ENCODE results near the gene PTPN20.

The PTPN20 gene

DNA sequence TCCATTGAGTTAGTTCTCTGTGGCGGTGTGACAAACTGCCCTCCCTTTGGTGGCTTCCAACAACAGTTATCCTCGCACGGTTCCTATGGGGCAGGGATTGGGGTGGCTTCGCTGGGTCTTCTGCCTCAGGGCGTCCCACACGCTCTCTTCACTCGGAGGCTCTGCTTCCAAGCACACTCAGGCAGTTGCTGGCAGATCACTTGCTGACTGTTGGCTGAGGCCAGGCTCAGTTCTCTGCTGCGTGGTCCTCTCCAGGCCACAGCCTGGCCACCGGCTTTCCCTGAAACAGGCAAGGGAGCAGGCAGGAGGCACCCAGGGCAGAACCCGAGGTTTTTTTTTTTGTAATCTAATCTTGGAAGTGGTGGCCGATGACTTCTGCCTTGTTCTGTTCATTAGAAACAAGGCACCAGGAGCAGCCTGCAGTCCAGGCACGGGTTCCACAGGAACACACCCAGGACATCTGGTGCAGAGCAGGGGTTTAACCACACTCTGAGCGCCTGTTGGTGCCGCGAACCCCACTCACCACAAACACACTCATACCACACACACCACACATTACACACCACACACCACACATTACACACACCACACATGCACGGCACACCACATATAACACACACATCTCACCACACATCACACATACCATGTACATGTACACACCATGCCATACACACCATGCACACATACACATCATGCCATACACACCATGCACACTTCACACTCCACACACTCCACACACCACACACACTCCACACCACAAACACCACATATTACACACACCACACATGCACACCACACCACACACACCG, 112.2 kb downstream of the PTPN20 start:
- DNase-seq = no peak

DNA sequence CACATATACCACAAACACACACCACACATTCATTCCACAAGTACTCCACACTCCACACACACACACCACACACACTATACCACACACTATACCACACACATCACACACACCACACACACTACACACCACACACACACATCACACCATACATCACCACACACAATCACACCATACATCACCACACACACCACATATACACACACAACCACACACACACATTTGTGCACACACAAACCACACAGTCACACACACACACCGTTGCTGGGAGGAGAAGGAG, 112.8 kb downstream of the PTPN20 start:
- DNase-seq = no peak

DNA sequence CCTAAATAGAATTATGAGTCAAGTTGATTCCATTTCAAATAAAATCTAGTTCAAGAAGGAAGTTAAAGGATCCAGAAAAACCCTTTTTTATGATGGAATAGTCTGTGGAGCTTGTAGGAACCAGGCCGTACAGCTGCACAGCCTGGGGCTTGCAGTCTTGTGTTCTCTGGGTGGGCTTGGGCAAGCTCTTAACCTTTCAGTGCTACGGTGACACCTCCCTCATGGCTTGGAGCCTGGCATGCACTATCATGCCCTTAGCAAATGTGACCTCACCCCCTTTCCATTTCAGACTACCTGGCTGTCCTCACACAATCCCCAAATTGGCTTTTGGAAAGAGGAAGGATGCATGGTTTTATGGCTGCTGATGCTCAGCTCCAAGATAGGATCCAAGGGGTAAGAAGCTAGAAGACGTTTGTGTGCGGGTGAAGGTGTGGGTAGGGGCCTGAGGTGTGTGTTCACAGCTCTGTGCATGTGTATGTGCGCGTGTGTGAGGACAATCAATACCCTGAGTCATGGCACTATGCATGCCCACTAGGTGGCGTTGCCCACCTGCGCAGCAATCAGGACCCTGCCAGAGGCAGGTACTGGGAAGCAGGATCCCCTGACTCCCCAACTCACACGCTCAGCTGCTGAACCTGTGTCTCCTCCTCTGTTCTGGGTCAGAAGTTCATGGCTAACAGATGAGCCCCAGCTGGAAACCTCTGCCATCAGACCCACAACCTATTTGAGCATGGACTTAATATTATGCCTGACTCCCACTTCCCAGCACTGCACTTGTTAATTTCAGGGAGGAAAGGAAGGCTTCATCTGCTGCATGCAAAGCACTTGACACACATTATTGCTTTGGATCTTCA, 113.4 kb downstream of the PTPN20 start:
- peak; percentile 32 for DNase-seq

DNA sequence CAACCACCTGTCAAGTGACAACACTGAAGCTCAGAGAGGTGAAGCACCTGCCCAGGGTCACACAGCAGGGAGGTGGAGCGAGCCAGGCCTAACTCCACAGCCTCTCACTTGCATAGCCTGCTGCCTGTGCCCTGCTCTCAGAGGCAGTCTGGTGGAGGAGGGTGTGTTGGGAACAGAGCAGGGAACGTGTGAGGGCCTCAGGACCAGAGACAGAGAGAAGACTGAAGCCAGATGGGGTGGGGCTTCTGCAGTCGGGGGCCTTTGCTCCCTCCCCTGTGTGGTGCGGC, 114.0 kb downstream of the PTPN20 start:
- DNase-seq = no peak

DNA sequence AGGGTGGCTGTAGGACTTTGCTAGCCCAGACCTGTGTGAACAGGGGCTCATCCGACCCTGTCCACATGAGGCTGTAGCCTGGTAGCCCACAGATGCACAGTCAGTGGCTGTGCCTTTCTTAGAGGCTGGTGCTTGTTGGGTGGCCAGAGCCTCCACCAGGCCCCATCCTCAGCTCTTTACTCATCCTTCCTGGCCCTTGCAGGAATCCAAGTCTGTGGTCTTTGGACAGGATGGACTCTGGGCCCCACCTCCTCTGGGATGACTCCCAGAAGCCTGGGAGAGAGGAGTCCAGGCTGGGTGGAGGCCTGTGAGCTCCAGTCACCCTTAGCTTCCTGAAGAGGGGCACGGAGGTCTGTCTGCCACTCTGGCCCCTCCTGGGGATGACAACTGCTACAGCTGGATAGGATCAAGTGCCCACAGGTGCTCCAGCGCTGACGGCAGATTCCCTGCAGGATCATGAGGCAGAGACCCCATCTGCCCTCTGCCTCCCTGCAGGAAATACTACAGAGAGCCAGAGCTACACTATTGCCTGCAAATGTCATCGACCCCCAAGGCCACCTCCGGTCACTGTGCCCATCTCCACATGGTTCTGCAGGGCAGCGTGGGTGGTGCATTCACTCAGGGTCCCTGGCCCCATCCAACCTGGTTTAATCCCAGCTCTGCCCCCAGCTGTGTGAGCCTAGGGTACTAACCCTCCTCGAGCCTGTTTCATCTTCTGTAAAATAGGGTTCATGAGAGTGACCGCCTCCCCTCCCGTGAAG, 114.5 kb downstream of the PTPN20 start:
- no peak for DNase-seq

DNA sequence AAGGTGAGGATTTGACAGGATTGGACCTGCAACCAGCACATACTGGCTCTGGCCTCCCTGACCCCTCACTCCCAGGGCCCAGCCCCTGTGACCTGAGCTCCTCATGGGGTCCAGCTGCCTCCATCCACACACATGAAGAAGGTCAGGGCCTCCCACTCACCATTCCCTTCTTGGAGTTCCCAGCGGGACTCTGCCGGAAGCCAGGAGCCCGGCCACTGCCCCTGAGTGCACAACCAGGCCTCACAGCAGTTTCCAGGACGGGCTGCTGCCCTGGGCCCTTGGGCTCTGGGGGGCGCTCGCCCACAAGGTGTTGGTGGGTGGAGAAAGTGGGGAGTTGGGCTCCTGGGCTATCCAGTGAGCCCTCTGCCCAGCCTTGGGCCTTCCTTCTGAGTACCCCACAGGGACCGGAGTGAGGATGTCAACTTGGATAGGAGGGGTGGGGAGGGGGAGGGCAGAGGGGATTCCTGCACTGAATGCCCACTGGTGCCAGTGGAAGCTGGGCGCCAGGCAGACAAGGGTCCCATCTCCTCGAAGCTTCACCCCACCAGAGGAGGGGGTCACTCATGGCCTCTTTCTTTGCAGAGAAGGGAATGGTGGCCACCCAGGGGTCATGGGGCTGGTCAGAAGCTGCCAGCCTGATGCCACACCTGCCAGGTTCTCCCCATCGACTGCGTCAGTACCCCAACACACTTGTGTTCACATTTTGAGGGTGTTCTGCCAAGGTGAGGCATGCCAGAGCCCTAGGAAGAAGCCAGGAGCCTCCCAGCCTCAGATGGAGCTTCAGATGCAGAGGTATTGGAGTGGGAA, 115.3 kb downstream of the PTPN20 start:
- no peak for DNase-seq

DNA sequence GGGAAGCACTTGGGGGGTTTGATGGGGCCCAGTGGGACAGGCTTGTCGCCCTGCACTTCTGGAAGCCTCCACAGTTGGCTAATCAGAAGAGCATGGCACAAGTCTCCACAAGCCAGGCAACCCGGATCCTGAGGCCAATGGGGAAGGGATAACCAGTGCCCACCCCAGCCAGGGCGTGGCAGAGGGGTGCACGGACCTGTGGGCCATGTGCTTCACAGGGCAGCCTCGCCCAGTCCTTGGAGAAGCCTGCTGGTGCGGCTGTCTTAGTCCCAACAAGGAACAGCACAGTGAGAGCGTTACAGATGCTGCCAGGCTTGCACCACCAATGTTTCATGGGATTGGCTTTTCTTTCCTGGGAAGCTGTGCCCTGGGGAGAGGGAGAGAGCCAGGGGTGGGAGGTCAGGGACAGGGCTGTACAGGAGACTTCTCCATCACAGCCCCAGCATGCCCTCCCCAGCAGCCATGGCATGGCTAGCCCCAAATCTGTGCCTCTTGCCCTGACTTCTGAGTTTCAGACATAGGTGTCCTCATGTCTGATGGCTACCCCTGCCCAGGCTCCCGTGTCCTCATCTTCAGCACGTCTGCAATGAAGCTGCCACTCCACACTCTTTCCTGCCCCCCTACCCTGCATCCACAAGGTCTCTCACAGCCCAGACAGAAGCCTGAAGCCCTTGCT, 116.0 kb downstream of the PTPN20 start:
- DNase-seq = no peak

DNA sequence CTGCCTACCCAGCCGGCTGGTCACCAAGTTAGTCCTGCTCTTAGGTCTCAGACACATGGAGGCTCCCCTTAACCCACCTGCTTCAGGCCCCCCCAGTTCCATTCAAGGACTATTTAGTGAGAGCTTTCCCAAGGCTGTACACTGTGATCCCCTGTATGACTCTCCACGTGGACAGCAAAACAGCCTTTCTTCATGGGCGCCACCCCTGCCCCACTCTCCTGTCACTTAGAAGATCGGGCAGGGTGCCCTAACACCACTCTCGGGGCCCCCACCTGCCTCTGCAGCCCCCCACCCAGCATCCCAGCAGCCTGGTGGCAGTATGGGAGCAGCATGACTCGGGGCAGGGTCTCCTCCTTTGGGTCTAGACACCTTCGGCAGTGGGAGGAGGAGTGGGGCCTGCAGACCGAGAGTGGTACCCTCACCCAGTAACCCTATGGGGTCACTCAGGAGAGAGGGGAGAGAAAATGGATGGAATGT, 116.6 kb downstream of the PTPN20 start:
- DNase-seq = no peak

DNA sequence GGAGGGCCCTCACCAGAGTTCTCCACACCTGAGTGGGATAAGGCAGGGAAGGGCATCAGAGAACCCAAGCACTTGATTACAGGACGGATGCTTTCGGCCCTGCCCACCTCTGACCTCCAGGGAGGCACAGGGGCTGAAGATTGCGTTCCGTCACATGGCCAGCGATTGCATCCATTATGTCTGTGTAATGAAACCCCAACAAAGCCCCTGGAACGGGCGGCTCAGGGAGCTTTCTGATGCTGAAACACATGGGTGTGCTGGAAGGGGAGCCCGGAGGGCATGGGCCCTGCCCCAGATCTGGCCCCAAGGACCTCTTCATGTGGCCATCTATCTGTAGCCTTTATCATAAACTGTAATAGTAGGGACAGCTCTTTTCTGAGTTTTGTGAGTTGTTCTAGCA, 117.2 kb downstream of the PTPN20 start:
- no peak for DNase-seq

DNA sequence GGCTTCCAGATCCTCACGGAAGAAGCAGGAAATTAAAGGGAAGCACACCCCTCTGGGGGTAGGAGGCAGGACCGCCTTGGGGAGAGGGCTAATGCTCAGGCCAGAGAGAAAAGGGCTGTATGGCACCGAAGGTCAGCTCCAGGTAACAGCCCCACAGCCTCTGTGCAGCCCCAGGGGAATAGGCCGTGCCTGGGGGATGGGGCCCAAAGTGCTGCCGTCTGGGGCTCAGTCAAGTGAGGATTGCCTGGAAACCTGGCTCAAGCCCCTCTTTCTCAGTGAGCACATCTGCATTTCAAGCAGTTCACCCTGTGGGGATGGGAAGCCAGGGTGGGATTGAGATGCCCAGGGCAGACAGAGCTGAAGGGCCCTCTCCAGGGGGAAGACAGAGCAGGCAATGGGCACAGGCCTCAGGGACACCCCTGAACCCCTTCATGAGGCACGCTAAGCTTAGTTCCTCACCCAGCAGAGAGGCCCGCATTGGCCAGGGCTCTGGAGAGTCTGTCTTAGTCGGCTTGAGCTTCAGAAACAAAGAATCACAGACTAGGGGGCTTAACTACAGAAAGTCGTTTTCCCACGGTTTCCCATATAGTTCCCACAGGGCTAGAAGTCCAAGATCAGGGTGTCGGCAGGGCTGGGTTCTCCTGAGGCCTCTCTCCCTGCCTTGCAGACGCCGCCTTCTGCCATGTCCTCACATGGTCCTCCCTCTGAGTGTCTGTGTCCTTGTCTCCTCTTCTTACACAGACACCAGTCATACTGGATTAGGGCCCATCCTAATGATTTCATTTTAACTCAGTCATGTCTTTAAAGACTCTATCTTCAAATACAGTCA, 118.2 kb downstream of the PTPN20 start:
- no peak for DNase-seq

DNA sequence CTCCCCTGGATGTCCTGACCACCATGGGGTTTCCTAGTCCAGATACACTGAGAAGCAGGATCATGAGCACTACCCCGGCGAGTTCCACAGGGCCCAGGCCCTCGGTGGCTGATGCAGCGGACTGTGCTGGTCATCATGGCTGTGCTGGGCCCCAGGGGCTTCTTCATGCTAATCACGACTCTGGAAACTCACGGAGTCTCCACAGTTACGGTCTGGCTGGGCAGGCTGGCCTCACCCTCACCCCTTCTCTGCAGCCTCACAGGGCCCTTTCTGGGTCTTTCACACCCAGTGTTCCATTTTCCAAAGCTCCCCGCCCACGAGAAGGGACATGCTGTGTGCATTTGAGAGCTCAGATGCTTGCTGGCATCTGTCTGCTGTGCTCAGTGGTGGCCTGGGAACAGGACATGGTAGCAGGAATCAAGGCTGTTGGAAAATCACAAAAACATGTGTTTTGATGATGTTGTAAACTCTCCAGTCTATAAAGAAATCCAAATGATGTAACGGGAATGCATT, 119.0 kb downstream of the PTPN20 start:
- DNase-seq = no peak

DNA sequence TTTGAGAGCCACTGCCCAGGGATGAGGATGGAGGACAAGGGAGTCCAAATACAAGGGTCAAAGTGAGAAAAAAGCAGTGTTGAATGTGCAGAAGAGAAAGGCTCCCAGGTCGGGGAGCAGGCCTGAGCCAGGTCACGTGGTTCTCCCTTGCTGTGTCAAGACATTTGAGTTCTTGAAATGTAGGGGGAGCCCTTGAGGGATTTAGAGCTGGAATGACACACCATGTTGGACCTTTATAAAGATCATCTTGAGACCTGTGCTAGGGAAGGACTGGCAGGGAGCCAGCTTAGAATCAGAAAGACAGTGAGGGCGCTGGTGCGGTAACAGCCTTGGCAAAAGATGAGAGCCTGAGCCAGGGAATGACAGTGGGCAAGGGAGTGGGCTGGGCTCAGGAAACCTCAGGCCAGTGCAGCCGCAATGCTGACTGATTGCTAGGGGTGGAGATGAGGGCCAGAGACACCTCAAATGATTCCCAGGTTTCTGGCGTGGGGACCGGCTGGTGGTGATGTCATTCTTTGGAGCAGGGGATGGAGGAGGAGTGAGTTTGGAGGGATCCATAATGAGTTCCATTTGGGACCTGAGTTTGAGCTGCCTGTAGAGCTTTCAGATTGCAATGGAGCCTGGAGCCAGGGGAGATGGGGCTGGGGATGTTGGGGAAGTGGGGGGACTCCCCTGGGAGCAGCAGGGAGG, 120.1 kb downstream of the PTPN20 start:
- DNase-seq = no peak

DNA sequence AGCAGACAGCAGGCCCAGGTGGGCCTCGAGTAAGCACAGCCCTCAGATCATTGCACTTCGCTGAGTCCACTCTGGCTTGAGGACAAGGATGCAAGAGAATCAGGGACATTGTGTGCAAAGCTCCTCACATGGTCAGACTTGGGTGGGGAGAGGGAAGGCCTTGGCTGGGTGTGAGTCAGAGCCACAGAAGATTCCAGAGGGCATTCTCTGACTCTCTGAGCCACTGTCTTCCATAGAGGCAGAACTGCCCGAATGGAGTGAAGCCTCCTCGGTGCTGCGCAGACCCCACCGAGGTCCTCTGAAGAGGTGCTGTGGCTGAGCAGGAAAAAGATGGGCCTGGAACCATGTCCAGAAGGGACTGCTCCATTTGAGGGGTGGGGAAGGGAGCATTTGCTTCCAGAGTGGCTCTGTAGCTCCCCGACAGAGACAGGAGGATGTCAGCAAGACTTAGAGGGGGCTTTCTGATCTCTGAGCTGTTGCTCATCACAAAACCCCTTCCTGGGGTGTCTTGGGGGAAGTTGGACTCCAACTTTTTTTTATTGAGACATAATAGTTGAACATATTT, 120.8 kb downstream of the PTPN20 start:
- DNase-seq = no peak

DNA sequence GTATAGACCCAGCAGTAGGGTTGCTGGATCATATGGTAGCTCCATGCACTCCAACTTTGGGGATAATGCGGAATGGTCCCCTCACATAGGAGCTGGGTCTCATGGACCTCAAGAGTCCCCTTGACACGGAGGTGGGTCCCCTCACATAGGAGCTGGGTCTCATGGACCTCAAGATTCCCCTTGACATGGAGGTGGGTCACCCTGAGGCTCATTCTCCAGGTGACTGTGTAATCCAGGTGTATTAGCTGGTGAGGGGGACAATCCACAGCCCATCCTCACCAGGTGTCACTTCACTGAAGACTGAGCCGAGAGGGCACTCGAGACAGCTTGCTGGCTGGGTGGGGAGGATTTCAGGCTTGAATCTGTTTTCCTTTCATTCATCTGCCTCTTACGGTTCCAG, 121.9 kb downstream of the PTPN20 start:
- no peak for DNase-seq

DNA sequence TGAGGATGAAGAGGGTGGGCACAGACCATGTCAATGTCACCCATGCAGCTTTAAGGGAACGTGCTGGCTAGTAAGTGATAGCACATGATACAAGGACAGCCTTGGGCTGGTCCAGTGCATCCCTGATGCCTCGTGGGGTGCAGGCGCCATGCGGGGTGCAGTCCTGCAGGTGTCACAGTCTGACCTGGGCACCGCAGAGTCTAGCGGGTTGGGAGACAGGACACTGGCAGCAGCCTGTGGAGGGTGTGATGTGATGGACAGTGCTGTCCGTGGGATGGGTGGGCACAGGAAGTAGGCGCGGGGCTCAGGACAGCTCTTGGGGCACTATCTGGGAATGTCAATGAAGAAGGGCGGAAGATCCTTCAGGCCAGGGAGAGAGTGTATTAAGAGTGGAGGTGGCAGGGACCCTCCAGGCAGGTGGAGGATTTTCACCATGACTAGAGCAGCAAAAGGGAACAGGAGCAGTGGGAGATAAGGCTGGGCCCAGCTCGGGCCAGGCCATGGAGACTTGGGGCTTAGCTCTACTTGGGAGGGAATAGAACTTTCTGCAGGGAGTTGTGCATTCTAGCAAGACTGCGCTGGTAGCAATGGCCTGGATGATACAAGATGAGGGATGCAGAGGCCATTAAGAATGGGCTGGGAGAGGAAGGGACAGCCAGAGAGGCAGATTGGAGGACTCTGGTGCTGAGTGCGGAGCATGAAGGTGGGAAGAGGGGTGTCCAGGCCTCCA, 122.5 kb downstream of the PTPN20 start:
- no peak for DNase-seq

DNA sequence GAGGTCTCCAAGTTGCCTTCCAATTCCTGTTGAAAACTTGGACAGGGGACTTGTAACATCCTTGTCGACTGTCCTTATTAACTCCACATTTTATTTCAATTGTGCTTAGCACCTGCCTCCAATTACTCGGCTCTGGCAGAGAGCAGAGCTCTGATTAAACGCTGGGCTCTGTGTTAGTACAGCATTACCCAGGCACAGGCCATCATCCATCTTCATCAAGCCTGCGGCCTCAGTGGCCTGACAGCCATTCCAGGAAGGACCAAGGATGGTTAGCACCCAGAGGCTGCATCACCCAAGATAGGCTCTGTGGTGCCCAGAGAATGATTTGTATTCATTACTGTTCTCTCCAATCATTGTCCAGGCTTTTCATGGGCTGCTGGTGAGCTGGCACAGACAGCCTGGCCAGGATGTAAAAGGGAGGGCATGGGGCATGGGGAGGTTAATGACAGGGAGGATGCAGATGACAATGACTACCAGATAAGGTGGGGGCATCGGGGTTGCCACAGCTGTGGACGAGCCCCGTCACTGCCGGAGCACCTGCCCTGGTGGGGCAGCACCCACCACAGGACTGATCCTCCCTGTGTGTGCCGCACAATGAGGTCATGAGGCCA, 123.3 kb downstream of the PTPN20 start:
- no peak for DNase-seq

DNA sequence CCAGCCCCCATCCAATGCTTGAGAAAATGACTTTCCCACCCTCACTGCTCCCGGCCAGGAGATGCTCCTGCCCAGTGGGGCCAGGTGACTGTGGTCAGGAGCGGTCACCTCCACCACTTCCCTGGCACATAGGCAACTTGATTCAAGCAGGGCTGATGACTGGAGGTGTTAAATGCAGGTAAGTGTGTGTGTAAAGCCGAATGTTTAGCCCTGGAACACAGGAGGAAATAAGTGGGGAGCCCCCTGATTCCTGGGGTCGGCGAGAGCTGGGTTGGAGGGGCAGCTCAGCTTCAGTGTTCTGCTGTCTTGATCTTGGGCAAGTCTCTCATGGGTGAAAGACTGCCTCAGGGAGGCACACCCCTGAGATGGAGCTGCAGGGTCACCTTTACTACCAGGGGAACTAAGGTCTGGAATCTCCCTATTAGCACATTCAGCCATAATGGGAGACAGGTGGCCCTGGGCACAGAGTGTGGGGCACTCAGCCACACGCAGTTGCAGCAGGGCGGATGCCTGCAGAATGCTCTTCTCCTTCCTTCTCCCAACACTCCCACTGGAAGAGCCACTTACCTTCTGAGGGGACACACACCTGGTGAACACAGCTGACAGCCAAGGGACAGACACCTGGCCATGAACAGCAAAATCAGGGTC, 124.1 kb downstream of the PTPN20 start:
- no peak for DNase-seq

DNA sequence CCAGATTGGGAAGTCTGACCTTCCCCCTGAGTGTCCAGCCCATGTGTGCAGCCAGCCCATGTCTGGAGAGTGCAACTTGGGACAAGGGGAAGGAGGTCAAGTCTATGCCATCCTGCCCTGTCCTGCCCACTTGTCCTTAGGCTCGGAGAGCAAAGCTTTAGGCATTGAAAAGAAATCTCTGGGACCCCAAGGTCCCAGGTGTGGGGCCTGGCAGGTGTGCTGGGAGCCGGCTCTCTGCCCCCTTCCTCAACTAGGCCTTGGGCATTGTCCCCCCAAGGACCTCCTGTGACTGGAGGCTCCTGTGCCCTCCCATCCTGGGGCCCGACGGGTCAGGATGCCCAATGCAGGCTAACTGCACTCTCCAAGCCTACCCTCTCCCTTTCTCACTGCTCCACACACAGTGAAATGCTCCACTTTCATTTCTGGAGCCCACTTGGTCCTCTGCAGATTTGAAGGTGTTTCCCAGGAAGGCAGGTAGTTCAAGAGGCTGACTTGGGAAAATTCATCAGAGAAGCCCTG, 124.7 kb downstream of the PTPN20 start:
- no peak for DNase-seq
